HepG2 (cell line): Measurements from ENCODE around the gene MACROD2. TPM values are rescaled to one million over a fixed set of nuclear protein-coding genes. Genes with fewer than 3 reads are reported as not detected.

Experiments
- ATAC-seq: fragments of 200-7000 bp; cut with Tn5 transposase; 3 replicates; pipeline ENCODE4 v1.9.1; 2020; ENCODE audit warnings: mild to moderate bottlenecking, moderate library complexity
- BruUV-seq: library from RNA; stranded (reverse); fragments of 400-500 nt; replicated peaks from 2 replicates; lab custom pipeline; 2021; lab: Mats Ljungman, UMichigan
- CTCF ChIA-PET: fragments of 300-600 bp; formaldehyde crosslinking; extraction: SDS; loops from one replicate; lab custom pipeline; 2021; ENCODE audit warnings: low total read pairs, inconsistent platforms, low intra/inter-chr PET ratio; lab: Yijun Ruan, JAX
- POLR2A ChIA-PET: fragments of 350-600 bp; sonication (Branson Sonifier 250); formaldehyde crosslinking; loops from one replicate; lab custom pipeline; 2020; ENCODE audit warnings: antibody characterized with exemption, inconsistent platforms; lab: Yijun Ruan, JAX
- DNase-seq: peaks from one replicate; pipeline ENCODE4 v3.0.0-alpha.2; 2015; ENCODE audit warnings: low spot score
- FAIRE-seq: peaks from 3 replicates; lab custom pipeline; 2011; peaks lifted over from hg19 to GRCh38; lab: Jason Lieb, UNC
- H2AFZ ChIP-seq: one replicate; pipeline ENCODE4 v1.6.1; 2011; ENCODE audit warnings: low read length, inconsistent platforms
- H3K27ac ChIP-seq: fragments of 300-600 bp; 3 replicates; pipeline ENCODE4 v1.8.0; 2011; ENCODE audit warnings: mixed run types, mild to moderate bottlenecking, mixed read lengths, low read length, inconsistent platforms; ENCODE audit not compliant: insufficient read depth; ENCODE audit errors: extremely low read length
- H3K27me3 ChIP-seq, 2 experiments: fragments of 200-600 bp in 1 of 2; 2 replicates in 1 of 2; 3 replicates in 1 of 2; pipeline versions ENCODE4 v1.6.0 to v1.8.0; 2011; ENCODE audit warnings: low read length in 2 of 2, mild to moderate bottlenecking in 2 of 2, moderate library complexity in 2 of 2, inconsistent platforms in 1 of 2; ENCODE audit not compliant: insufficient read depth in 2 of 2, control insufficient read depth in 1 of 2
- H3K36me3 ChIP-seq, 2 experiments: fragments of 200-600 bp in 1 of 2; replicated peaks in 1 of 2; 2 replicates in 1 of 2; 3 replicates in 1 of 2; pipeline versions ENCODE4 v1.5.1 to v1.8.0; 2011; ENCODE audit warnings: low read length in 2 of 2, inconsistent platforms in 1 of 2; ENCODE audit not compliant: insufficient read depth in 2 of 2, control insufficient read depth in 1 of 2
- H3K4me1 ChIP-seq: 2 replicates; pipeline ENCODE4 v1.5.1; 2012; ENCODE audit warnings: low read length, inconsistent platforms; ENCODE audit not compliant: insufficient read depth
- H3K4me2 ChIP-seq: 2 replicates; pipeline ENCODE4 v1.6.0; 2011; ENCODE audit warnings: low read depth, low read length, inconsistent platforms
- H3K4me3 ChIP-seq, 3 experiments: fragments of 200-600 bp in 1 of 3; sonication (generic), shearing (Covaris generic) in 1 of 3; replicated peaks in 1 of 3; 2 replicates each; pipeline ENCODE4 v1.5.1; 2011 to 2016; ENCODE audit warnings: low read length in 3 of 3, inconsistent platforms in 2 of 3, low read depth in 2 of 3, mild to moderate bottlenecking in 2 of 3, control low read depth in 1 of 3, mixed read lengths in 1 of 3; ENCODE audit not compliant: insufficient read depth in 1 of 3
- H3K79me2 ChIP-seq: one replicate; pipeline ENCODE4 v1.6.1; 2011; ENCODE audit warnings: low read length, inconsistent platforms; ENCODE audit not compliant: insufficient read depth
- H3K9ac ChIP-seq: 2 replicates; pipeline ENCODE4 v1.6.0; 2011; ENCODE audit warnings: mild to moderate bottlenecking, low read depth, low read length, inconsistent platforms; ENCODE audit not compliant: insufficient read depth
- H3K9me3 ChIP-seq: 2 replicates; pipeline ENCODE4 v1.5.1; 2012; ENCODE audit warnings: mild to moderate bottlenecking, low read length
- H4K20me1 ChIP-seq: 2 replicates; pipeline ENCODE4 v1.6.0; 2011; ENCODE audit warnings: inconsistent platforms, mild to moderate bottlenecking, low read length, moderate library complexity; ENCODE audit not compliant: insufficient read depth
- ARNT ChIP-seq: fragments of 450-650 bp; IDR thresholded peaks from 2 replicates; pipeline ENCODE4 v1.6.1; 2017
- ATF2 ChIP-seq: sonication (generic); formaldehyde crosslinking; IDR thresholded peaks from 2 replicates; pipeline ENCODE4 v1.4.0; 2020; ENCODE audit warnings: missing genetic modification reagents
- CBX2 ChIP-seq, 2 experiments: fragments of 200-600 bp in 1 of 2; sonication (generic); formaldehyde crosslinking in 1 of 2; IDR thresholded peaks; 2 replicates each; pipeline versions ENCODE4 v1.7.0 to v1.8.1; 2018 to 2022; ENCODE audit warnings: low read depth in 2 of 2, low read length in 1 of 2, mild to moderate bottlenecking in 1 of 2, missing genetic modification reagents in 1 of 2
- HOXA7 ChIP-seq: sonication (generic); formaldehyde crosslinking; IDR thresholded peaks from 2 replicates; pipeline ENCODE4 v1.8.1; 2022; ENCODE audit warnings: mild to moderate bottlenecking, missing genetic modification reagents, moderate library complexity
- IKZF1 ChIP-seq: fragments of 450-650 bp; IDR thresholded peaks from 2 replicates; pipeline ENCODE4 v1.7.1; 2016
- MXD1 ChIP-seq: sonication (generic); formaldehyde crosslinking; IDR thresholded peaks from 2 replicates; pipeline ENCODE4 v1.4.0; 2020; ENCODE audit warnings: mild to moderate bottlenecking, missing genetic modification reagents
- POGZ ChIP-seq: sonication (generic); formaldehyde crosslinking; IDR thresholded peaks from 2 replicates; pipeline ENCODE4 v1.4.0; 2020; ENCODE audit warnings: mild to moderate bottlenecking, missing genetic modification reagents
- STAG1 ChIP-seq: sonication (generic); formaldehyde crosslinking; IDR thresholded peaks from 2 replicates; pipeline ENCODE4 v1.4.0; 2020; ENCODE audit warnings: missing genetic modification reagents
- TCF12 ChIP-seq, 2 experiments: fragments of 450-650 bp in 1 of 2; sonication (generic) in 1 of 2; formaldehyde crosslinking in 1 of 2; IDR thresholded peaks; 2 replicates each; pipeline versions ENCODE4 v1.6.1 to v1.8.0; 2017 to 2022; ENCODE audit warnings: antibody characterized with exemption in 1 of 2, mild to moderate bottlenecking in 1 of 2, missing genetic modification reagents in 1 of 2, moderate library complexity in 1 of 2
- ZSCAN5A ChIP-seq: sonication (generic); formaldehyde crosslinking; IDR thresholded peaks from 2 replicates; pipeline ENCODE4 v1.8.0; 2022; ENCODE audit warnings: mild to moderate bottlenecking, missing genetic modification reagents, borderline replicate concordance
- WGBS: methylation state at CpG from one replicate; pipeline ENCODE4 v1.1.6; 2017; ENCODE audit warnings: low lambda C conversion rate; 5-methylcytosine and 5-hydroxymethylcytosine counted together
- in situ Hi-C: cut with HindIII; loops from 2 replicates; pipeline ENCODE4 v1.10.0; 2017; ENCODE audit warnings: low pct_unique_long_range_greater_than_20kb; ENCODE audit not compliant: extremely low pct_ligation_motif_present
- intact Hi-C: fragments of 100-400 bp; cut with micrococcal nuclease; formaldehyde crosslinking; loops from one replicate; pipeline ENCODE4 v1.10.0; 2022; ENCODE audit not compliant: unreplicated experiment
- polyA plus RNA-seq, 8 experiments: library from polyadenylated mRNA; depleted of rRNA in 3 of 8; stranded (reverse) in 7 of 8; unstranded in 1 of 8; fragments of >200 nt; fragmentation: Illumina TruSeq in 4 of 8; extraction: Trizol in 4 of 8; gene quantifications; 2 replicates each; pipeline versions ENCODE4 v1.2.1 to v1.2.3, GENCODE V29; 2011 to 2016; ENCODE audit warnings: low read depth in 4 of 8, missing spikeins in 1 of 8, mixed read lengths in 1 of 8; ENCODE audit not compliant: insufficient read depth in 1 of 8
- total RNA-seq, 5 experiments: library from RNA; depleted of rRNA; stranded (reverse); fragments of >200 nt; fragmentation: Illumina TruSeq; extraction: Trizol; gene quantifications; 2 replicates each; pipeline ENCODE4 v1.2.3, GENCODE V29; 2016; ENCODE audit warnings: low read depth in 1 of 5
- TF ChIP-seq, protein P1 (sequence below): sonication (generic); formaldehyde crosslinking; IDR thresholded peaks from 2 replicates; pipeline ENCODE4 v1.9.0; 2021; ENCODE audit warnings: mild to moderate bottlenecking, missing genetic modification reagents

Gene MACROD2
- total and polyA plus RNA-seq, 2 of the 13 experiments (the other 11 are each of a cell fraction or from before 2014, with no cell fraction given), result 0.13 to 0.51 TPM

DNA sequence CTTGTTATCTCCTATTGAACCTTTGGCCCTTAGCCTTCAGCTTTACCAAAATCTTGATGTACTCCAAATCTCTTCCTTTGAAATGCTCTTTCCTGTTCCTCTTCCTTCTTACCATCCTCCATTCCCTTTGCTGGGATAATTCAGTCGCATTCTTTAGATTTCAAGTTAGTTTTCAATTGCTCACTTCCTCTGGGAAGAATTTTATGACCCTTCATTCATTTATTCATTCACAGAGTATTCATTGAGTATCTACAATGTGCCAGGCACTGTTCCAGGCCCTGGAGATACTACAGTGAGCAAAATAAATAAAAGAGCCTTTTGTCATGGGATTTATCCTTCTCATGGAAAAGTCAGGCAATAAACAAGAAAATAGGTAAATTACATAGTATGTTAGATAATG, 890.3 kb downstream of the MACROD2 start (continued):
- TF ChIP-seq, protein P1, sequence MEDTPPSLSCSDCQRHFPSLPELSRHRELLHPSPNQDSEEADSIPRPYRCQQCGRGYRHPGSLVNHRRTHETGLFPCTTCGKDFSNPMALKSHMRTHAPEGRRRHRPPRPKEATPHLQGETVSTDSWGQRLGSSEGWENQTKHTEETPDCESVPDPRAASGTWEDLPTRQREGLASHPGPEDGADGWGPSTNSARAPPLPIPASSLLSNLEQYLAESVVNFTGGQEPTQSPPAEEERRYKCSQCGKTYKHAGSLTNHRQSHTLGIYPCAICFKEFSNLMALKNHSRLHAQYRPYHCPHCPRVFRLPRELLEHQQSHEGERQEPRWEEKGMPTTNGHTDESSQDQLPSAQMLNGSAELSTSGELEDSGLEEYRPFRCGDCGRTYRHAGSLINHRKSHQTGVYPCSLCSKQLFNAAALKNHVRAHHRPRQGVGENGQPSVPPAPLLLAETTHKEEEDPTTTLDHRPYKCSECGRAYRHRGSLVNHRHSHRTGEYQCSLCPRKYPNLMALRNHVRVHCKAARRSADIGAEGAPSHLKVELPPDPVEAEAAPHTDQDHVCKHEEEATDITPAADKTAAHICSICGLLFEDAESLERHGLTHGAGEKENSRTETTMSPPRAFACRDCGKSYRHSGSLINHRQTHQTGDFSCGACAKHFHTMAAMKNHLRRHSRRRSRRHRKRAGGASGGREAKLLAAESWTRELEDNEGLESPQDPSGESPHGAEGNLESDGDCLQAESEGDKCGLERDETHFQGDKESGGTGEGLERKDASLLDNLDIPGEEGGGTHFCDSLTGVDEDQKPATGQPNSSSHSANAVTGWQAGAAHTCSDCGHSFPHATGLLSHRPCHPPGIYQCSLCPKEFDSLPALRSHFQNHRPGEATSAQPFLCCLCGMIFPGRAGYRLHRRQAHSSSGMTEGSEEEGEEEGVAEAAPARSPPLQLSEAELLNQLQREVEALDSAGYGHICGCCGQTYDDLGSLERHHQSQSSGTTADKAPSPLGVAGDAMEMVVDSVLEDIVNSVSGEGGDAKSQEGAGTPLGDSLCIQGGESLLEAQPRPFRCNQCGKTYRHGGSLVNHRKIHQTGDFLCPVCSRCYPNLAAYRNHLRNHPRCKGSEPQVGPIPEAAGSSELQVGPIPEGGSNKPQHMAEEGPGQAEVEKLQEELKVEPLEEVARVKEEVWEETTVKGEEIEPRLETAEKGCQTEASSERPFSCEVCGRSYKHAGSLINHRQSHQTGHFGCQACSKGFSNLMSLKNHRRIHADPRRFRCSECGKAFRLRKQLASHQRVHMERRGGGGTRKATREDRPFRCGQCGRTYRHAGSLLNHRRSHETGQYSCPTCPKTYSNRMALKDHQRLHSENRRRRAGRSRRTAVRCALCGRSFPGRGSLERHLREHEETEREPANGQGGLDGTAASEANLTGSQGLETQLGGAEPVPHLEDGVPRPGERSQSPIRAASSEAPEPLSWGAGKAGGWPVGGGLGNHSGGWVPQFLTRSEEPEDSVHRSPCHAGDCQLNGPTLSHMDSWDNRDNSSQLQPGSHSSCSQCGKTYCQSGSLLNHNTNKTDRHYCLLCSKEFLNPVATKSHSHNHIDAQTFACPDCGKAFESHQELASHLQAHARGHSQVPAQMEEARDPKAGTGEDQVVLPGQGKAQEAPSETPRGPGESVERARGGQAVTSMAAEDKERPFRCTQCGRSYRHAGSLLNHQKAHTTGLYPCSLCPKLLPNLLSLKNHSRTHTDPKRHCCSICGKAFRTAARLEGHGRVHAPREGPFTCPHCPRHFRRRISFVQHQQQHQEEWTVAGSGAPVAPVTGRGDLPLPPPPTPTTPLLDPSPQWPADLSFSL (CRISPR knock-in tag), result no peak
- TF ChIP-seq, all 625 proteins: peak for 0

- Histone ChIP-seq H3K4me3 (no peak overlapping the region), H2AFZ (no peak overlapping the region), H3K9me3 (no peaks in the 10 kb centered on the region), H3K4me2 (no peak overlapping the region), H3K9ac (no peak overlapping the region), H3K79me2 (no peaks in the 10 kb centered on the region), H3K36me3 (no peaks in the 10 kb centered on the region), H3K4me1 (no peaks in the 10 kb centered on the region), H4K20me1 (no peaks in the 10 kb centered on the region), H3K27me3 (no peaks in the 10 kb centered on the region), H3K27ac (no peak overlapping the region)
- 26% methylated on average over 3 of the region's 3 CpGs for WGBS
- ChIA-PET POLR2A (no interaction called here), CTCF (no interaction called here)
- intact Hi-C loops, result no loop called here
- no peak for ATAC-seq
- TF ChIP-seq ATF2 (CRISPR knock-in tag) (no peak), ARNT (no peak), IKZF1 (no peak), STAG1 (no peak), CBX2 (IDR thresholded peaks at IDR 0.05; ENCODE audit: low read depth, low read length) (no peak), CBX2 (CRISPR knock-in tag; IDR thresholded peaks at IDR 0.05; ENCODE audit: low read depth) (no peak), TCF12 (IDR thresholded peaks at IDR 0.05) (no peak), TCF12 (CRISPR knock-in tag; IDR thresholded peaks at IDR 0.05) (no peak), POGZ (no peak), MXD1 (CRISPR knock-in tag) (no peak), ZSCAN5A (CRISPR knock-in tag) (no peak), HOXA7 (CRISPR knock-in tag) (no peak)
- no peak for DNase-seq
- FAIRE-seq, result no peak
- in situ Hi-C loops, result no loop called here
- BruUV-seq, result no TSS peak
These were observed 892.8 kb downstream of the MACROD2 start for GRCh38 chr20:14888134-14888533.
